K562 treated with DMSO at 1 percent for 4 hours (cell line): ENCODE measurements around the gene C2orf78. TPM values are rescaled to one million over a fixed set of nuclear protein-coding genes. Genes with fewer than 3 reads are reported as not detected.

Source experiments
- total RNA-seq: library from RNA; unstranded; fragments of 300-600 nt; gene quantifications from 2 replicates; pipeline ENCODE4 v1.2.3, GENCODE V29; 2022; ENCODE audit not compliant: insufficient read depth

C2orf78 gene, protein sequence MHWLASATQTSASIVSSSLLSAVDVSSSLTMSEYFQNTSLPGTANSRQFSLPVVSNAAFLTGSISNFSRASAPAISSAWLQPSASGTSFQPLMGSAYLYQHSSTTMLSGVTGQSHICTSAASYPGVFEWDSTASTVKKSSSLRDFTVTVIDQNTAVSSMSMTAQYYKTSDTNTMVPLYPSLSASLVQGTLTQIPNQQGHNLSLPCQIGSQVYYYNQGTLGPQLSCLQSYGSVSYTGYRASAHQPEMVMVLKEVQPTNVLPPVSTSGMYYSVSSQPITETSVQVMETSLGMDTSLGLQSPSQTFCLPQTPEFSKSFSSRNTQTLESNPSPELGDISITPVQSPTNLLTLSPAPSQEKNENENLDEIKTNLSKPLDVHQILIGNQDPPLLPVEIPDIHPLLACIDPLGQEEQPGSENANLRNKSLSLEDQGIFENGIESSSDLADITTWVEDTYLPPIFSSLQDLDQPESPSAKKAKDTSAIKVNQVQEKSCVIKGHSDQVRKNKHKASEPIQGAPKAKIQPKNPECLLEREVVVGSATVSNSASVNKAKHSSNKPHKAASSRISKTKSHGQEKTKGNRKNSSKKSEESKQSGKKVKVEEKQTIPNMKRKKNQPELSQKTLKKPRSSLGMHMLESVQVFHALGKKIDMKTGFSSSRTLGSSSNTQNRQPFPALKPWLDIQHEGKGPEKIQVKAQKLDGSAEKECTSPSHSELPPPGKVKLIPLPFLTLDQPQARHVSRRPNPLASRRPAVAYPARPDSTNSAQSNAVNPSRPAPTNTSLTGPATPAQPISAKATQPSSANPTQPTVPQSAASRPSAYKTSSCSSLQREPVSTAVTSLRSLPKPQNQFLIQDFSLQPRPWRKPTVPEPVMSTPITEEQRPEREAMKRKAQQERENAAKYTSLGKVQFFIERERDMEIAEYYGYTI
- 0.31 and 0.40 TPM in 2 replicates for total RNA-seq

GRCh38 chr2:73783883-73784282 is at the start of gene C2orf78:
Gene C2orf78, plus strand, starts transcription at chr2:73784183. Its CDS starts 127 bp downstream, at chr2:73784310.

GRCh38 chr2:73736855-73737779 is 46.9 kb upstream of the C2orf78 start, which contains the start of gene TPRKB:
Gene TPRKB, minus strand, starts transcription at chr2:73737345. Its CDS starts 2,776 bp downstream, at chr2:73734569.

DNA sequence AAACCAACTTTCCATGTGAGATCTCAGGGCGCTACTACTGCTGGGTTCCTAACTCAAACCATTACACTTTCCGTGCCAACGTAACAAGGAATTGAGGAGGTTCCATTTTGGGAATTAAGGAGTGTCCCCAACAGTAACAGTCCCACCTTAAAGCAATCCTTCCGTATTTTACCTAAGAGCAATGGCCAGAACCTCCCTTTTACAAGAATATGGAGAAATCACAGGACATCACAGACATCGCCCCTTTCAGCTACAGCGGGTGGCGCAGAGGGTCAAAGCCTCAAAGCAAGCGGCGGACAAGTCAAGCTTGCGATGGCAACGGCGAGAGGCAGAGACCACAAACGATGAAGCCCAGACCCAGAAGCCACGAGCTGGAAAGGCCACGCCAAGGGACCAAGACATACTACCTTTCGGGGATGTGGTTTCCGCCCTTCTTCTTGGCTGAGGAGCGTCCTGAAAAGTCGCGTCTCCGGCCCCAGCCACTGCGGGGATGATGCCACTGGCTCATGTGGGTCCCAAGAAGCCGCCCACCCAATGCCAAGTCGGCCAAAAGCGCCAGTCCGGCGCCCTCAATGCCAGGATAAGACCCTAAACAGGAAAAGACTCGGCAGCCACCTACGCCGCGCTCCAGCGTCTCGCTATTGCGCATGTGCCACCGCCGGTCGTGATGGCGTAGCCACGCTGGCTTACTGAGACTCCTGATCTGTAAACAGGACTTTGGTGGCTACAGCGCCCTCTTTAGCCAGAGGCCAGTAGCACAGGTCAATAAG is 4.3 kb upstream of the C2orf78 start, which contains the start of gene DUSP11:
Gene DUSP11 (minus strand): TSS at position 637 of the 770 bp plus-strand sequence. CDS start 129 bp downstream, at position 508.

GRCh38 chr2:73828818-73829570 is 45.0 kb downstream of the C2orf78 start, which contains the start of gene STAMBP:
Gene STAMBP, plus strand, starts transcription at chr2:73828961. Its CDS starts 1,896 bp downstream, at chr2:73830857.

Other genes with a start within 250 kb of the C2orf78 start
- not detected in 2 replicates for gene NAT8, start 141.8 kb upstream of the C2orf78 start, total RNA-seq
- 40.4 and 56.1 TPM in 2 replicates for gene TPRKB, start 46.8 kb upstream of the C2orf78 start, total RNA-seq
- 12.7 and 13.1 TPM in 2 replicates for gene DUSP11, start 4.1 kb upstream of the C2orf78 start, total RNA-seq
- 28.5 and 31.9 TPM in 2 replicates for gene STAMBP, start 44.8 kb downstream of the C2orf78 start, total RNA-seq
- gene ACTG2, start 108.8 kb downstream of the C2orf78 start, total RNA-seq = not detected in 2 replicates
- 102 and 104 TPM in 2 replicates for gene DGUOK, start 142.7 kb downstream of the C2orf78 start, total RNA-seq
- 8.2 and 12.1 TPM in 2 replicates for gene TET3, start 200.7 kb downstream of the C2orf78 start, total RNA-seq